Gastroesophageal sphincter (tissue), 4 donors: ENCODE measurements around the gene SLC35E2B. TPM values are rescaled to one million over a fixed set of nuclear protein-coding genes. Genes with fewer than 3 reads are reported as not detected.
"Not testable (repeated sequence)": the region's sequence is repeated elsewhere in the genome, so short reads cannot be mapped to it uniquely, and the experiment has no call there.

Source experiments
- ATAC-seq: fragments of 150-250 bp; one replicate; pipeline ENCODE4 v1.9.1; 2016; ENCODE audit warnings: mild to moderate bottlenecking, moderate library complexity
- H3K27ac ChIP-seq, 4 donors: fragments of 200-600 bp; sonication (generic) in 3 of 4; 1 replicate in 3 of 4; 2 replicates in 1 of 4; pipeline ENCODE4 v1.5.1; 2016 to 2019
- H3K27me3 ChIP-seq: fragments of 200-600 bp; sonication (generic); one replicate; pipeline ENCODE4 v1.5.1; 2019
- H3K36me3 ChIP-seq, 2 donors: fragments of 200-600 bp; sonication (generic); one replicate each; pipeline ENCODE4 v1.5.1; 2019; ENCODE audit warnings: control low read depth in 1 of 2
- H3K4me1 ChIP-seq, 3 donors: fragments of 200-600 bp; sonication (generic); 1 replicate in 2 of 3; 2 replicates in 1 of 3; pipeline ENCODE4 v1.5.1; 2016 to 2019; ENCODE audit warnings: control low read depth in 2 of 3
- H3K4me3 ChIP-seq, 2 donors: fragments of 200-600 bp; sonication (generic); one replicate each; pipeline ENCODE4 v1.5.1; 2019; ENCODE audit warnings: mild to moderate bottlenecking in 1 of 2, moderate library complexity in 1 of 2
- H3K9me3 ChIP-seq, 3 donors: fragments of 200-600 bp; sonication (generic); one replicate each; pipeline ENCODE4 v1.5.1; 2017 to 2019; ENCODE audit warnings: control low read depth in 2 of 3
- EP300 ChIP-seq: sonication (generic); formaldehyde crosslinking; IDR thresholded peaks from one replicate; pipeline ENCODE4 v1.6.1; 2017; ENCODE audit warnings: antibody characterized with exemption, mild to moderate bottlenecking
- POLR2A ChIP-seq, 2 donors: fragments of 450-650 bp; IDR thresholded peaks; one replicate each; pipeline ENCODE4 v1.6.1; 2017; ENCODE audit warnings: antibody characterized with exemption in 2 of 2, mild to moderate bottlenecking in 2 of 2, moderate library complexity in 1 of 2
- POLR2AphosphoS5 ChIP-seq: sonication (generic); formaldehyde crosslinking; IDR thresholded peaks from one replicate; pipeline ENCODE4 v1.6.1; 2017; ENCODE audit warnings: antibody characterized with exemption
- WGBS, 2 donors: methylation state at CpG; one replicate each; pipeline ENCODE4 v1.1.5; 2018; ENCODE audit warnings: low coverage in 1 of 2; 5-methylcytosine and 5-hydroxymethylcytosine counted together
- total RNA-seq, 4 donors: library from RNA; depleted of rRNA; stranded (reverse); fragments of >200 nt; gene quantifications; one replicate each; pipeline ENCODE4 v1.1.0, GENCODE V29; 2016
- TF ChIP-seq, protein P1 (sequence below), 4 experiments: fragments of 200-600 bp in 2 of 4; fragments of 450-650 bp in 2 of 4; sonication (generic) in 1 of 4; IDR thresholded peaks; one replicate each; pipeline ENCODE4 v1.5.1; 2017 to 2019; ENCODE audit warnings: antibody characterized with exemption in 4 of 4, mild to moderate bottlenecking in 2 of 4, moderate library complexity in 2 of 4

SLC35E2B gene
- total RNA-seq, 4 donors from 2014 or later = 18.7 to 56.9 (median 37.9) TPM

GRCh38 chr1:1680031-1680911 lies 12.3 kb downstream of the SLC35E2B start:
- no peaks in the 10 kb centered on the region for H3K27me3 ChIP-seq
- no peak overlapping the region for H3K4me3 ChIP-seq
- 83 to 89% methylated on average over 23 to 28 of the region's 32 CpGs for WGBS, 2 donors
- peaks cover 0 to 24% (median 8%) of the 10 kb centered on the region in 3 donors for H3K4me1 ChIP-seq
- TF ChIP-seq EP300 = no peak
- TF ChIP-seq POLR2A (IDR thresholded peaks at IDR 0.05) = no peak
- TF ChIP-seq, protein P1, sequence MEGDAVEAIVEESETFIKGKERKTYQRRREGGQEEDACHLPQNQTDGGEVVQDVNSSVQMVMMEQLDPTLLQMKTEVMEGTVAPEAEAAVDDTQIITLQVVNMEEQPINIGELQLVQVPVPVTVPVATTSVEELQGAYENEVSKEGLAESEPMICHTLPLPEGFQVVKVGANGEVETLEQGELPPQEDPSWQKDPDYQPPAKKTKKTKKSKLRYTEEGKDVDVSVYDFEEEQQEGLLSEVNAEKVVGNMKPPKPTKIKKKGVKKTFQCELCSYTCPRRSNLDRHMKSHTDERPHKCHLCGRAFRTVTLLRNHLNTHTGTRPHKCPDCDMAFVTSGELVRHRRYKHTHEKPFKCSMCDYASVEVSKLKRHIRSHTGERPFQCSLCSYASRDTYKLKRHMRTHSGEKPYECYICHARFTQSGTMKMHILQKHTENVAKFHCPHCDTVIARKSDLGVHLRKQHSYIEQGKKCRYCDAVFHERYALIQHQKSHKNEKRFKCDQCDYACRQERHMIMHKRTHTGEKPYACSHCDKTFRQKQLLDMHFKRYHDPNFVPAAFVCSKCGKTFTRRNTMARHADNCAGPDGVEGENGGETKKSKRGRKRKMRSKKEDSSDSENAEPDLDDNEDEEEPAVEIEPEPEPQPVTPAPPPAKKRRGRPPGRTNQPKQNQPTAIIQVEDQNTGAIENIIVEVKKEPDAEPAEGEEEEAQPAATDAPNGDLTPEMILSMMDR (IDR thresholded peaks at IDR 0.05) = no peak
- TF ChIP-seq POLR2AphosphoS5 = no peak
- peaks cover 0 to 5% of the 10 kb centered on the region in 2 donors for H3K36me3 ChIP-seq
- H3K9me3 ChIP-seq = no peaks in the 10 kb centered on the region
- H3K27ac ChIP-seq = no peak overlapping the region
- ATAC-seq = no peak

- Histone ChIP-seq H3K4me1 (peaks cover 0 to 24% (median 8%) of the 10 kb centered on the region in 3 donors), H3K9me3 (no peaks in the 10 kb centered on the region), H3K27ac (peak overlapping the region in 2 of 4 donors; percentile 9 to 19), H3K4me3 (no peak overlapping the region), H3K36me3 (peaks cover 0 to 15% of the 10 kb centered on the region in 2 donors), H3K27me3 (no peaks in the 10 kb centered on the region)
- TF ChIP-seq POLR2AphosphoS5 = no peak
- TF ChIP-seq, protein P1 (IDR thresholded peaks at IDR 0.05) = peak in 1 of 4 experiments; percentile 28
- ATAC-seq = no peak
- 100% methylated on average over 1 of the region's 24 CpGs; no CpG with 5 or more reads in 1 of the 2 donors for WGBS, 2 donors
Observed at GRCh38 chr1:1678581-1679380, 13.8 kb downstream of the SLC35E2B start.

- no peak for TF ChIP-seq EP300
- no peak for TF ChIP-seq POLR2A (IDR thresholded peaks at IDR 0.05)
- TF ChIP-seq POLR2AphosphoS5 = no peak
- TF ChIP-seq, protein P1 (IDR thresholded peaks at IDR 0.05) = no peak
- Histone ChIP-seq H3K27me3 (no peaks in the 10 kb centered on the region), H3K4me1 (peaks cover 0 to 18% (median 8%) of the 10 kb centered on the region in 3 donors), H3K36me3 (peaks cover 0 to 22% of the 10 kb centered on the region in 2 donors), H3K27ac (peak overlapping the region in 2 of 4 donors; percentile 9 to 19), H3K9me3 (no peaks in the 10 kb centered on the region), H3K4me3 (no peak overlapping the region)
- WGBS, 2 donors = 74 to 90% methylated on average over 5 to 19 of the region's 39 CpGs
- ATAC-seq = no peak
Observed at GRCh38 chr1:1677718-1678580, 14.6 kb downstream of the SLC35E2B start.

GRCh38 chr1:1676087-1676486 lies 16.5 kb downstream of the SLC35E2B start:
- Histone ChIP-seq H3K36me3 (peaks cover 0 to 35% of the 10 kb centered on the region in 2 donors), H3K4me1 (peaks cover 0 to 18% (median 8%) of the 10 kb centered on the region in 3 donors)
- ATAC-seq, H3K27me3 ChIP-seq, H3K27ac ChIP-seq, H3K9me3 ChIP-seq, H3K4me3 ChIP-seq: not testable (repeated sequence)
- WGBS, 2 donors = no CpG with 5 or more reads among the region's 21 CpGs

- Histone ChIP-seq H3K36me3 (peaks cover 0 to 43% of the 10 kb centered on the region in 2 donors), H3K4me1 (peaks cover 0 to 18% (median 8%) of the 10 kb centered on the region in 3 donors)
- no CpG with 5 or more reads among the region's 18 CpGs for WGBS, 2 donors
- not testable (repeated sequence) for H3K4me3 ChIP-seq, H3K27ac ChIP-seq, ATAC-seq, H3K9me3 ChIP-seq, H3K27me3 ChIP-seq
Observed at GRCh38 chr1:1675218-1675617, 17.4 kb downstream of the SLC35E2B start.

GRCh38 chr1:1674806-1675205 lies 17.8 kb downstream of the SLC35E2B start:
- ATAC-seq = not testable (repeated sequence)

More at GRCh38 chr1:1674806-1675205, 17.8 kb downstream of the SLC35E2B start:
- not testable (repeated sequence) for H3K27me3 ChIP-seq, H3K4me3 ChIP-seq, H3K9me3 ChIP-seq, H3K27ac ChIP-seq
- no CpG with 5 or more reads among the region's 21 CpGs for WGBS, 2 donors
- H3K4me1 ChIP-seq = peaks cover 0 to 18% (median 8%) of the 10 kb centered on the region in 3 donors
- peaks cover 0 to 48% of the 10 kb centered on the region in 2 donors for H3K36me3 ChIP-seq
